Spleen (tissue), 7 donors: ENCODE measurements around the gene ZSCAN26.

Experiments
- CTCF ChIP-seq, 11 experiments: fragments of 200-600 bp in 7 of 11; fragments of 450-650 bp in 4 of 11; sonication (generic) in 4 of 11; IDR thresholded peaks in 8 of 11; conservative IDR thresholded peaks in 3 of 11; 1 replicate in 7 of 11; 2 replicates in 4 of 11; pipeline versions ENCODE4 v1.4.0 to v1.8.0; 2016 to 2021; ENCODE audit warnings: antibody characterized with exemption in 11 of 11, inconsistent platforms in 4 of 11, mild to moderate bottlenecking in 1 of 11
- POLR2A ChIP-seq, 3 donors: fragments of 450-650 bp; IDR thresholded peaks; one replicate each; pipeline ENCODE4 v1.5.1; 2017; ENCODE audit warnings: antibody characterized with exemption in 3 of 3, mild to moderate bottlenecking in 1 of 3
- donor health status: DM: no; HTN: no; CAD: no; lungs with moderate emphysema.
- donor health status: DM: no; HTN: no; CAD: no.
- donor health status: DM: no; HTN: no; CAD: no.

GRCh38 chr6:28224131-28225055 is 42.5 kb upstream of the ZSCAN26 start:
- TF ChIP-seq CTCF (IDR thresholded peaks at IDR 0.05 in 8 of 11, conservative IDR thresholded peaks at IDR 0.05 in 3 of 11) = no peak
- TF ChIP-seq POLR2A (IDR thresholded peaks at IDR 0.05) = no peak
